Loucy (cell line): ENCODE data around the gene PPP4R4.

Experiments used
- H2AFZ ChIP-seq: fragments of 200-600 bp; sonication (generic); 2 replicates; pipeline ENCODE4 v1.6.0; 2016; ENCODE audit warnings: antibody characterized with exemption, mild to moderate bottlenecking, low read length, moderate library complexity
- H3F3A ChIP-seq: fragments of 200-600 bp; 2 replicates; pipeline ENCODE4 v1.6.0; 2016; ENCODE audit warnings: antibody characterized with exemption, low read depth, mild to moderate bottlenecking
- H3K27me3 ChIP-seq: fragments of 200-600 bp; sonication (generic); 2 replicates; pipeline ENCODE4 v1.6.1; 2014; ENCODE audit warnings: low read length, mild to moderate bottlenecking; ENCODE audit not compliant: insufficient read depth, poor library complexity, severe bottlenecking
- H3K36me3 ChIP-seq: fragments of 200-600 bp; sonication (generic); 2 replicates; pipeline ENCODE4 v1.6.1; 2016; ENCODE audit warnings: low read length; ENCODE audit not compliant: insufficient read depth
- H3K4me1 ChIP-seq: fragments of 200-600 bp; sonication (generic); 2 replicates; pipeline ENCODE4 v1.5.1; 2014; ENCODE audit warnings: low read length, mild to moderate bottlenecking; ENCODE audit not compliant: insufficient read depth, poor library complexity, severe bottlenecking
- H3K4me2 ChIP-seq: fragments of 200-600 bp; sonication (generic); 2 replicates; pipeline ENCODE4 v1.6.0; 2014; ENCODE audit warnings: antibody characterized with exemption, low read length, low read depth, mild to moderate bottlenecking; ENCODE audit not compliant: poor library complexity, severe bottlenecking
- H3K4me3 ChIP-seq: fragments of 200-600 bp; sonication (generic); 2 replicates; pipeline ENCODE4 v1.5.1; 2014; ENCODE audit warnings: low read length, mild to moderate bottlenecking, mixed read lengths; ENCODE audit not compliant: poor library complexity, severe bottlenecking
- H3K79me2 ChIP-seq: fragments of 200-600 bp; sonication (generic); 2 replicates; pipeline ENCODE4 v1.6.1; 2014; ENCODE audit warnings: low read length; ENCODE audit not compliant: insufficient read depth
- H3K9ac ChIP-seq: fragments of 200-600 bp; sonication (generic); 2 replicates; pipeline ENCODE4 v1.6.0; 2014; ENCODE audit warnings: mild to moderate bottlenecking, low read depth, low read length, moderate library complexity; ENCODE audit not compliant: poor library complexity, severe bottlenecking
- H3K9me2 ChIP-seq: fragments of 200-600 bp; sonication (generic); replicated peaks from 2 replicates; pipeline ENCODE4 v1.6.1; 2016; ENCODE audit warnings: low read depth, low read length, mixed read lengths
- H3K9me3 ChIP-seq: fragments of 200-600 bp; sonication (generic); 2 replicates; pipeline ENCODE4 v1.6.1; 2014; ENCODE audit warnings: mild to moderate bottlenecking, antibody characterized with exemption, low read length, low read depth; ENCODE audit not compliant: insufficient read depth
- H4K20me1 ChIP-seq: fragments of 200-600 bp; sonication (generic); 2 replicates; pipeline ENCODE4 v1.6.0; 2014; ENCODE audit warnings: antibody characterized with exemption, low read length, mild to moderate bottlenecking; ENCODE audit not compliant: insufficient read depth, poor library complexity, severe bottlenecking
- EZH2phosphoT487 ChIP-seq: fragments of 200-600 bp; IDR thresholded peaks from 2 replicates; pipeline ENCODE4 v1.6.1; 2018; ENCODE audit warnings: antibody characterized with exemption, mild to moderate bottlenecking, moderate library complexity, borderline replicate concordance
- TF ChIP-seq, protein P1 (sequence below): fragments of 200-600 bp; sonication (generic); conservative IDR thresholded peaks from 2 replicates; pipeline ENCODE4 v1.5.1; 2014; ENCODE audit warnings: mild to moderate bottlenecking, antibody characterized with exemption, low read length

PPP4R4 gene

DNA sequence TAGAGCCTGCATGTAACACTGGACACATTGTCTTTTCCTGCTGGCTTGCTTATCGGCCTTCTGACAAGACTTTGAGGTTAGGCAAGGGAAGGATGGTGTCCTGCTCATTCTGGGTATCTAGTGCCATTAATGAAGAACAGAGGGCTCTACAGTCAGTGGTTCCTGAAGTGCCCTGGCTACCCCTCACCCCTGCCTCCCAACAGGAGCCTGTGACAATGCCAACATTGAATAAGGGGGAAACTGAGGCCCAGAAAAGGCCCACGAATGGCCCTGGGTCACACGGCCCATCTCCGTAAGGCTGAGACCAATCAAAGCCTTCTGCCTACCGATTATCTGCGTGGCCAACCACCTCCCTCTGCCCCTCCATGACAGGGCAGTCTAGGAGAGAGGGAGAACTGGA is 46.8 kb upstream of the PPP4R4 start:
- Histone ChIP-seq H4K20me1 (no peaks in the 10 kb centered on the region), H3K4me3 (no peak overlapping the region), H3K4me1 (peaks cover 5% of the 10 kb centered on the region), H3K36me3 (no peaks in the 10 kb centered on the region), H3F3A (no peaks in the 10 kb centered on the region), H3K27me3 (no peaks in the 10 kb centered on the region), H3K9ac (no peak overlapping the region), H3K79me2 (no peaks in the 10 kb centered on the region), H2AFZ (no peak overlapping the region), H3K9me3 (no peaks in the 10 kb centered on the region), H3K9me2 (no peaks in the 10 kb centered on the region), H3K4me2 (no peak overlapping the region)
- TF ChIP-seq, protein P1, sequence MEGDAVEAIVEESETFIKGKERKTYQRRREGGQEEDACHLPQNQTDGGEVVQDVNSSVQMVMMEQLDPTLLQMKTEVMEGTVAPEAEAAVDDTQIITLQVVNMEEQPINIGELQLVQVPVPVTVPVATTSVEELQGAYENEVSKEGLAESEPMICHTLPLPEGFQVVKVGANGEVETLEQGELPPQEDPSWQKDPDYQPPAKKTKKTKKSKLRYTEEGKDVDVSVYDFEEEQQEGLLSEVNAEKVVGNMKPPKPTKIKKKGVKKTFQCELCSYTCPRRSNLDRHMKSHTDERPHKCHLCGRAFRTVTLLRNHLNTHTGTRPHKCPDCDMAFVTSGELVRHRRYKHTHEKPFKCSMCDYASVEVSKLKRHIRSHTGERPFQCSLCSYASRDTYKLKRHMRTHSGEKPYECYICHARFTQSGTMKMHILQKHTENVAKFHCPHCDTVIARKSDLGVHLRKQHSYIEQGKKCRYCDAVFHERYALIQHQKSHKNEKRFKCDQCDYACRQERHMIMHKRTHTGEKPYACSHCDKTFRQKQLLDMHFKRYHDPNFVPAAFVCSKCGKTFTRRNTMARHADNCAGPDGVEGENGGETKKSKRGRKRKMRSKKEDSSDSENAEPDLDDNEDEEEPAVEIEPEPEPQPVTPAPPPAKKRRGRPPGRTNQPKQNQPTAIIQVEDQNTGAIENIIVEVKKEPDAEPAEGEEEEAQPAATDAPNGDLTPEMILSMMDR = no peak
- no peak for TF ChIP-seq EZH2phosphoT487

DNA sequence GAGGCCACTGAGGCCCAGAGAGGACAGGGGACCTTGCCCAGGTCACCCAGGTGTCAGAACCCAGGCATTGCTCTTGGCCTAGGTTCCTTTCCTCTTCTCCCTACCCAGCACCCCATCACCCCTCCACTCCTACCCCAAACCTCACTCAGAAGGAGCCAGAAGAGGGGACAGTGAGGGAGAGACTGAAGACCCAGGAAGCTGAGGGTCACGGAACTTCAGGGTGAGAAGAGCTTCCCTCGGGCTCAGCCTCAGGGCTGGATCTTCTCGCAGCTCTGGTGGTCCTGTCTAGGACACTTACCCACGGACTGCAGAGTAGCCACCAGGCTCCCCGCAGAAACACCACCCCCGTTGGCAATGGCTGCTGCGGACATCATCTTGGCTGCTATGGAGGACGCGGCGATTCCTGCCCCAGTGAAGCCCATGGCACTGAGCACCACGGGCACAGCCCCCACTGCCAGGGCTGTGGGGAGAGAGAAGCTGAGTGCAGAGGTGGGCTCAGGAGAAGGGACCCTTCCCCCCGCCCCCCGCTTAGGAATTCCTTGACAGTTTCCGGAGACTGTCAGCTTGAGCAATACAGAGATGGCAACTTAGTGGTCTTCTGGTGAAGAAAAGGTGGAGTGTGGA is 45.8 kb upstream of the PPP4R4 start:
- Histone ChIP-seq H3K27me3 (no peaks in the 10 kb centered on the region), H3K4me3 (peak overlapping the region; percentile 77), H3F3A (no peaks in the 10 kb centered on the region), H2AFZ (no peak overlapping the region), H3K9ac (peak overlapping the region; percentile 65), H3K9me3 (no peaks in the 10 kb centered on the region), H3K4me1 (peaks cover 5% of the 10 kb centered on the region), H4K20me1 (no peaks in the 10 kb centered on the region), H3K4me2 (peak overlapping the region; percentile 87), H3K9me2 (no peaks in the 10 kb centered on the region), H3K36me3 (no peaks in the 10 kb centered on the region), H3K79me2 (no peaks in the 10 kb centered on the region)
- no peak for TF ChIP-seq EZH2phosphoT487
- TF ChIP-seq, protein P1 = no peak

DNA sequence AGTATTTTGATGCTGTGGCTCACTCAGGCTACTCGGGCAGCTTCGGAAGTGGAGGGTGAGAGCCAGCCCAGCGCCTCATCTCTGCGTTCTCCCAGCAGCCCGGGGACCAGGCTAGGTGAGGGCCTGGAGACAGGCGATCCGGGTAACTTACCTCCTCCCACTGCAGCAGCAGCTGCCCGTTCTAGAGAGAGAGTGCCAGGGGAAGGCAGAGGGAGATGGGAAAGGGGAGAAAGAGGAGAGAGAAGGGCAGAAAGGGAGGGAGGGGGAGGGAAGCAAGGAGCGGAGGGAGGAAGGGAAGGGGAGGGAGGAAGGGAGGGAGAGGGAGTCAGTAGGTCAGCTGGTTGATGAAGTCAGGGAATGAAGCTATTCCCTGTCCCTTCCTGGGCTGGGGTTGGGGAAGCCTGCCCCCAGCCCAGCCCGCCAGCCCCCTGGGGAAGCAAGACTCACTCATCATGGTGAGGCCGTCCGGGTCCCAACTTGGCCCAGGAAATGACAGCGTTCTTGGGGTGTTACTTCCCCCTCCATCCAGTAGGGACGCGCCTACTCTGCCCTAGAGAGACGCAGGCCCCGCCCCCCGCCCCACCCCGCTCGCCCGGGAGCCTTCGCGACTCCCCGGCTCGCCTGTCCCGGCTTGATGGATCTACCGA is 44.9 kb upstream of the PPP4R4 start, which contains the start of gene IFI27L2:
Gene IFI27L2, minus strand, starts transcription at position 494 of the 647 bp plus-strand sequence. Its CDS starts 40 bp downstream, at position 454.
- Histone ChIP-seq H3K9ac (peak within 1 kb of the TSS; percentile 65), H3K36me3 (no peaks in the 10 kb centered on the region), H2AFZ (peak within 1 kb of the TSS; percentile 97), H4K20me1 (no peaks in the 10 kb centered on the region), H3K9me2 (no peaks in the 10 kb centered on the region), H3K4me1 (peaks cover 5% of the 10 kb centered on the region), H3K4me3 (peak within 1 kb of the TSS; percentile 77), H3K27me3 (no peaks in the 10 kb centered on the region), H3K79me2 (no peaks in the 10 kb centered on the region), H3F3A (no peaks in the 10 kb centered on the region), H3K9me3 (no peaks in the 10 kb centered on the region), H3K4me2 (peak within 1 kb of the TSS; percentile 87)
- TF ChIP-seq, protein P1 = no peak; the same call in 1 of the 2 replicates
- no peak for TF ChIP-seq EZH2phosphoT487
